LHCN-M2 (cell line): ENCODE data around the gene BCO2. TPM values are rescaled to one million over a fixed set of nuclear protein-coding genes. Genes with fewer than 3 reads are reported as not detected.

Experiments
- DNase-seq: peaks from one replicate; pipeline ENCODE4 v3.0.0-alpha.2; 2012; ENCODE audit warnings: low read depth
- total RNA-seq: library from RNA; depleted of rRNA; stranded (reverse); fragments of >200 nt; gene quantifications from 2 replicates; pipeline ENCODE4 v1.2.3, GENCODE V29; 2014

Gene BCO2
- total RNA-seq, 1 experiment from 2014 or later = 0.23 TPM

GRCh38 chr11:112216561-112217105 is 41.3 kb downstream of the BCO2 start:
- DNase-seq = no peak

- DNase-seq = peak; percentile 68
Observed at GRCh38 chr11:112219476-112220232, 44.3 kb downstream of the BCO2 start.

DNA sequence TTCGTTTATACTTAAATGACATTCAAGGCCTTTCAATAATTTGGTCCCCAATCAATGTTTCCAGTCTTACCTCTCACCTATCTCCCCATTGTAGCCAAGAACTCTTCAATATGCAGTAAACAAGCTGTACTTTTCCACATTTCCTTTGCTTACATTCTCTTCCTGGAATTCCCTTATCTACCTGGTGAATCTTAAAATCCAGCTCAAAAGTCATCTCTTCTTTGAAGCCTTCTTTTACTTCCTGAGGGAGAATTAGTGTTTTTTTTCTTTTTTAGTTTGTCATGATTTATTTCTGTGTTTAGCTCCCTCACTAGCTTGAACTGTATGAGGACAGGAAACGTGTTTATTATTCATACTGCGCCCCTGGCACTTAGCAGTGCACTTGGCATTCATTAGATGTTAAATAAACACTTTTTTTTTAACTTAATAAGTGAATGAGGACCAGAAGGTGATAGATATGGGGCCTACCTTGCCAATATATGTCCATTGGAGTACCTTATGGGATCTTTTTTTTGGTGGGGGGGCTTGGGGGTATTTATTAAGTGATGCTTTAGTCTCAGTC is 46.0 kb downstream of the BCO2 start:
- no peak for DNase-seq

DNA sequence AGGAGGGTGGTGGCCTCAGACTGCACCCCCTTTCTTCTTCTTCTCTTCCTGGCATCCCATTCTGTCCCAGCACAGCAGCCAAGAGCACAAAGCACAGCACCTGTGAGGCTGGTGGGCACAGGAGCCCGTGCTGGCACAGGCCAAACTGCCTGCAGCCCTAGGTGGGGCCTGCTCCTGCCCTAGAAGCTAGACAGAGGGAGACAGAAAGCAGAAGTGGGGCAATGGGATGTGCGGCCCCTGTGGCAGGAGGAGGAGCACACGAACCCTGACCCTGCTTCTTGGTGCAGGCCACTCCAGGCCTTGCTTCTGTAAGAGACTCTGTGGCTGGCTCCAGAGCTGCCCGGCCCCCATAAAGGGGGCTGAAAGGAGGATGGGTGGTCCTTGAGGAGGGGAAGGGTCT is 47.0 kb downstream of the BCO2 start:
- no peak for DNase-seq

DNA sequence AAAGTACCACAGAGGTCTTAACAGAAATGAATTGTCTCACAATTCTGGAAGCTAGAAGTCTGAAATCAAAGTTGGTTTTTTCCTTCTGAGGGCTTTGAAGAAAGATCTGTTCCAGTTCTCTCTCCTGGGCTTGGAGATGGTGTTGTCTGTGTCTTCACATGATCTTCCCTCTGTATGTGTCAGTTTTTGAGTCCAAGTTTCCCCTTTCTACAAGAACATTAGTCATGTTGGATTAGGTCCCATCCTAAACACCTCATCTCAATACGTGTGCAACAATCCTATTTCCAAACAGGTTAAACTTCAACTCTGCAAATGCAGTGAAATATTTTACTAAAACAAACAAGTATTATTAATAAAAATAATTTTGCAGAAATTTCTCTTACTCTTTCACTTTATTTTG is 47.8 kb downstream of the BCO2 start:
- DNase-seq = no peak

DNA sequence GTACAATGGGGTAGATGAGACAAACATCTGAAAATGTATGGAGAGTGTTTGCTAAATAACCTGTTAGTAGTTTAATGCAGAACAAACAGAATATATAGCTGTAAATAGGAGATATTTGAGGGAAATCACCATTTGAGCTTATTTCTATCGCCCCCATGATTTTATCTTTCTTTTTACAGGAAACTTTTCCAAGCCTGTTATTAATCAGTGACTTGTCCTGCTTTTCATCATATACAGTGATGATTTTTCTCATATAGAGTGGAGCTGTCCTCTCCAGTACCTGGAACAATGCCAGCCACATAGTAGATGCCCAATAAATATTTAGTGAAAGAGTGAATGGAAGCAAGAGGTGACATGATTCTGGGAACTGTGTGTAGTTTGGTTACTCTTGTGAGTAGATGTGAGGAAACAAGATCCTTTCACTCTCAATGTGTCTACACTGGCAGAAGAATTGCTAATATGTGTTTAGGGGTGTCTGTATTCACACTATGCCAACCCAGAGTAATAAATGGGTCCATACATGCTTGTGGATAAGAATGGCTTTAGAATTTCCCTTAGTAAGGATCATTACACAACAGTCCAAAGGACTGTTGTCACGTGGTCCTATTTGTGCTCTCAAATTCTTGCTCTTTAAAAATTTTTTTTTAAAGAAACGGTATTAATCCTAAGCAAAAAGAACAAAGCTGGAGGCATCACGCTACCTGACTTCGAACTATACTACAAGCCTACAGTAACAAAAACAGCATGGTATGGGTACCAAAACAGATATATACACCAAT is 48.6 kb downstream of the BCO2 start:
- DNase-seq = no peak

DNA sequence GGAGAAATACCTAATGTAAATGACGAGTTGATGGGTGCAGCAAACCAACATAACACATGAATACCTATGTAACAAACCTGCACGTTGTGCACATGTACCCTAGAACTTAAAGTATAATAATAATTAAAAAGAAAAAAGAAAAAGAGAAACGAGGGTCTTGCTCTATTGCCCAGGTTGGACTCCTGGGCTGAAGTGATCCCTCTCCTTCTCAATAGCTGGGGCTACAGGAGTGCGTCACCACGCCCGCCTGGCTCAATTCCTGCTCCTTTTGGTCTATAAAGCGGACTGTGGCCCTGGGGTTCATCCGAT is 50.4 kb downstream of the BCO2 start:
- DNase-seq = no peak

DNA sequence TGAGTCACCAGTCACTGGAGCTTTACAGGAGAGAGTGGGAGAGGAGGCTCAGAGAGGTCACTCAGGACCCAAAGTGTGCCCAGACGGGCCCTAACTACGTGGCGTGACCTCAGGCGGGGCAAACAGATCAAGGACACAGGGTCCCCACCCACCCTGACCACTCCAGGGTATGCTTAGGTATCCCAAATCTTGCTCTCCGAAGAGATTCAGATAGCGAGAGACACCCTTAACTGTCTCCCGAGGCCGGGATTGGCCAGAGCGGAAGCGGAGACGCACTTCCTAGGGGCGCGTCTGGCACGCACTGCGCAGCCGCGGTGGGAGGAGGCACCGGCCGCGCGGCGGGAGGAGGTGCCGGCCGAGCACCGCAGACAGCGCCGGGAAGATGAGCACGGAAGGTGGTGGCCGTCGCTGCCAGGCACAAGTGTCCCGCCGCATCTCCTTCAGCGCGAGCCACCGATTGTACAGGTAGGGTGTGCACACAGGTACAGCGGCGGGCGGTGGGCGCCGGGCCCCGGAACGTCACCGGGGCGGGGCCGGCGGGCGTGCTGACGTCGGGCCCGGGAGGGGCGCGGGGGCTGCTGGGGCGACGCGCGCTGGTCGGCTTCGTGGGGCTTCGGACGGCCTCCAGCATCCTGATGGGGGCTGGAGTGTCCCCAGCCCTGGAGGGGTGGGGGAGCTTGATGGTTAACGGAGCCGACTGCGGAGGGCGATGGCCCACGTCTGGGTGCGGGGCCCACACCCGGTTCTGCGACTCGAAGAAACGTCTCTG is 50.9 kb downstream of the BCO2 start, which contains the start of gene PTS:
Gene PTS (plus strand): TSS at position 367 of the 769 bp plus-strand sequence. CDS start 16 bp downstream, at position 383.
- DNase-seq = peak; percentile 83

- peak; percentile 32 for DNase-seq
Observed at GRCh38 chr11:112226831-112227401, 51.6 kb downstream of the BCO2 start.

DNA sequence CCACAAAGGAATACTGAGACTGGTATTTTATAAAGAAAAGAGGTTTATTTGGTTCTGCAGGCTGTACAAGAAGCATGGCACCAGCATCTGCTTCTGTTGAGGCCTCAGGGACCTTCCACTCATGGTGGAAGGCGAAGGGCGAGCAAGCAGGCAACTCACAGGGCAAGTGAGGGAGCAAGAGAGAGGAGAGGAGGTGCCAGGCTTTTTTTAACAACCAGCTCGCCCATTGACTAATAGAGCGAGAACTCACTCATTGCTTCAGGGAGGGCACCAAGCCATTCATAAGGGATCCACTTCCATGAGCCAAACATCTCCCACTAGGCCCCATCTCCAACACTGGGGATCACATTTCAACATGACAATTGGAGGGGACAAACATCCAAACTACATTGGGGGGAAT is 52.2 kb downstream of the BCO2 start:
- no peak for DNase-seq

GRCh38 chr11:112228706-112229105 is 53.4 kb downstream of the BCO2 start:
- DNase-seq = no peak

DNA sequence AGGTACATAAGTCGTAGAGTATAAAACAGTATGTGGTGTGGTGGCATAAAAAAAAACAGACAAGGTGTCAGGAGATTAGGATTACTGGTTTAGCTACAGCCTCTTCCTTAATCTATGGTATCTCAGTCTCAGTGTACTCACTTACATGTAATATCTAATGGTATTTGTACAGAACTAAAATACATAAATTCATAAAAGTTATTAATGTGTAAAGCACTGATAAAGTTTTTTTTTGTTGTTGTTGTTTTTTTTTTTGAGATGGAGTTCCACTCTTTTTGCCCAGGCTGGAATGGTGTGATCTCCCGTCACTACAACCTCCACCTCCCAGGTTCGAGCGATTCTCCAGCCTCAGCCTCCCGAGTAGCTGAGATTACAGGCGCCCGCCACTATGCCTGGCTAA is 53.8 kb downstream of the BCO2 start:
- DNase-seq = no peak

- DNase-seq = peak; percentile 43
Observed at GRCh38 chr11:112229746-112230433, 54.6 kb downstream of the BCO2 start.

DNA sequence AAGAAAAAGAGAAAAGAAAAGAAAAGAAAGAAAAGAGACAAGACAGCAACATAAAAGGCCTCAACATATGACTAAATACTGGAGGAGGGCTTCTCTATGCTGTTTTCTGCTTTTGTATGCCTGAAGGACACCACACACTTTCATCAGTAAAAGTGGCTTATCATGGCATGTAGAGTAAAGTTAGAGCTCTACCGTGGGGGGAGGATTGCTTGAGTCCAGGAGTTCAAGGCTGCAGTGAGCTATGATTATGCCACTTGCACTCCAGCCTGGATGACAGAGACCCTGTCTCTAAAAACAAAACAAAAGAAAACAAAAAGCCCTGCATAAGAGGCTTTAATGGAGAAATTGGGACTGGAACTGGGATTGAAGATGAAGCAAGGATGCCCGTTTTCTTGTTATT is 56.6 kb downstream of the BCO2 start:
- no peak for DNase-seq

GRCh38 chr11:112235750-112236390 is 60.6 kb downstream of the BCO2 start:
- no peak for DNase-seq

GRCh38 chr11:112237451-112237850 is 62.1 kb downstream of the BCO2 start:
- no peak for DNase-seq

- no peak for DNase-seq
Observed at GRCh38 chr11:112238041-112238440, 62.7 kb downstream of the BCO2 start.

GRCh38 chr11:112241486-112241885 is 66.2 kb downstream of the BCO2 start:
- peak; percentile 71 for DNase-seq

- no peak for DNase-seq
Observed at GRCh38 chr11:112247201-112247600, 71.9 kb downstream of the BCO2 start.

DNA sequence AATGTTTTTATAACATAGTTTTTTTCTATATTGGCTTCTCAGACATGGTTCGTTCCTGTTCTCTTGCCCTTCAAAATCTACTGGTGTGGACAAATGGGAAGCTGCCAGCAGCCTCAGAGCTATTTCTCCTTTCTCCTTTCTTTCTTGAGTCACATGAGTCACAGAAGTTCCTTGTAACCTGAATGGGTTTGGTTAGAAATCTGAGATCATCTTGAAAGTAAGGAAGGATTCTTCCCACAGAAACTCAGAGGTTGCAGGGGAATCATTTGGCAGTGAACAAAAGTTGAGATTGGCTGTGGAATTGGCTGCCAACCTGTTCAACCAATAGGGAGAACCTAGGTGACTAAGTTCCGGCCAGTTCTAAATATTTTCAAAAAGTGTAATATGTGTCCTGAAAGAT is 72.9 kb downstream of the BCO2 start:
- peak; percentile 46 for DNase-seq
